DMS79 (cell line): Measurements from ENCODE around the gene RBL2.
"Not testable (repeated sequence)": the region's sequence is repeated elsewhere in the genome, so short reads cannot be mapped to it uniquely, and the experiment has no call there.

Experiments
- DNase-seq: peaks from one replicate; lab custom pipeline; 2025; lab: John Stamatoyannopoulos, UW

The RBL2 gene

DNA sequence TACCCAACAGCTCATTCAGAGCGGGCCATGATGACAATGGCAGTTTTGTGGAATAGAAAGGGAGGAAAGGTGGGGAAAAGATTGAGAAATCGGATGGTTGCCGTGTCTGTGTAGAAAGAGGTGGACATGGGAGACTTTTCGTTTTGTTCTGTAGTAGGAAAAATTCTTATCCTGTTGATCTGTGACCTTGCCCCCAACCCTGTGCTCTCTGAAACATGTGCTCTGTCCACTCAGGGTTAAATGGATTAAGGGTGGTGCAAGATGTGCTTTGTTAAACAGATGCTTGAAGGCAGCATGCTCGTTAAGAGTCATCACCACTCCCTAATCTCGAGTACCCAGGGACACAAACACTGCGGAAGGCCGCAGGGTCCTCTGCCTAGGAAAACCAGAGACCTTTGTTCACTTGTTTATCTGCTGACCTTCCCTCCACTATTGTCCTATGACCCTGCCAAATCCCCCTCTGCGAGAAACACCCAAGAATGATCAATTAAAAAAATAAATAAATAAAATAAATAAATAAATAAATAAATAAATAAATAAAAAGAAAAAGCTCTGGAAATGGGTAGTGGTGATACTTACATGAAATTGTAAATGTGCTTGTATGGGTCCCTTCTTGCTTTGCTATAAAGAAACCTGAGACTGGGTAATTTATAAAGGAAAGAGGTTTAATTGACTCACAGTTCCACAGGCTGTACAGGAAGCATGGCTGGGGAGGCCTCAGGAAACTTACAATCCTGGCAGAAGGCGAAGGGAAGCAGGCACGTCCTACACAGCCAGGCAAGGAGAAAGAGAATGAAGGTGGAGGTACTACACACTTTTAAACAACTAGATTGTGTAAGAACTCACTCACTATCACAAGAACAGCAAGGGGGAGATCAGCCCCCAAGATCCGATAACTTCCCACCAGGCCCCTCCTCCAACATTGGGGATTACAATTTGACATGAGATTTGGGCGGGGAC lies 105.8 kb downstream of the RBL2 start:
- not testable (repeated sequence) for DNase-seq
